Ramos (cell line): ENCODE results near the gene P2RX2.

Experiments
- in situ Hi-C: fragments of 300-500 bp; cut with MboI; formaldehyde crosslinking; loops from one replicate; pipeline ENCODE4 v1.14.3; 2022; ENCODE audit warnings: low sequenced_read_pairs; ENCODE audit not compliant: unreplicated experiment

The P2RX2 gene

GRCh38 chr12:132618683-132619043, at the start of gene P2RX2:
Gene P2RX2 (plus strand): TSS chr12:132618776. CDS start chr12:132618817, 41 bp downstream.
- in situ Hi-C loops: loop anchor here (10.0 kb wide), 1 partner anchor 204 kb away; no protein-coding TSS in a partner anchor

- in situ Hi-C loops: no loop called here
Observed at GRCh38 chr12:132568826-132569480, 49.6 kb upstream of the P2RX2 start.

- in situ Hi-C loops: no loop called here
Observed at GRCh38 chr12:132569856-132570480, 48.6 kb upstream of the P2RX2 start.

- in situ Hi-C loops: no loop called here
Observed at GRCh38 chr12:132570635-132571034, 47.9 kb upstream of the P2RX2 start.

- in situ Hi-C loops: no loop called here
Observed at GRCh38 chr12:132571051-132571450, 47.5 kb upstream of the P2RX2 start.

GRCh38 chr12:132571598-132571997, 47.0 kb upstream of the P2RX2 start:
- in situ Hi-C loops: no loop called here

GRCh38 chr12:132572106-132572505, 46.5 kb upstream of the P2RX2 start:
- in situ Hi-C loops: no loop called here

- in situ Hi-C loops: no loop called here
Observed at GRCh38 chr12:132572801-132573760, 45.5 kb upstream of the P2RX2 start.

GRCh38 chr12:132574271-132574996, 44.1 kb upstream of the P2RX2 start:
- in situ Hi-C loops: no loop called here

- in situ Hi-C loops: no loop called here
Observed at GRCh38 chr12:132575661-132576060, 42.9 kb upstream of the P2RX2 start.

- in situ Hi-C loops: no loop called here
Observed at GRCh38 chr12:132576701-132577100, 41.9 kb upstream of the P2RX2 start.

- in situ Hi-C loops: no loop called here
Observed at GRCh38 chr12:132577191-132577920, 41.2 kb upstream of the P2RX2 start.

- in situ Hi-C loops: no loop called here
Observed at GRCh38 chr12:132578118-132578517, 40.5 kb upstream of the P2RX2 start.

GRCh38 chr12:132578826-132579225, 39.8 kb upstream of the P2RX2 start:
- in situ Hi-C loops: no loop called here

- in situ Hi-C loops: no loop called here
Observed at GRCh38 chr12:132579744-132580143, 38.8 kb upstream of the P2RX2 start.

- in situ Hi-C loops: no loop called here
Observed at GRCh38 chr12:132580701-132581292, 37.8 kb upstream of the P2RX2 start.

GRCh38 chr12:132581348-132582057, 37.1 kb upstream of the P2RX2 start:
- in situ Hi-C loops: no loop called here

- in situ Hi-C loops: no loop called here
Observed at GRCh38 chr12:132582058-132582420, 36.5 kb upstream of the P2RX2 start.
